ENCODE data around the gene KRTAP12-1.
A peak's percentile ranks its signal among the peaks of the same experiment; 100 is the strongest.
"Not testable (repeated sequence)": the region's sequence is repeated elsewhere in the genome, so short reads cannot be mapped to it uniquely, and the experiment has no call there.

The KRTAP12-1 gene

GRCh38 chr21:44695184-44695583 is 13.2 kb upstream of the KRTAP12-1 start:
- H3K27ac ChIP-seq, result no peak overlapping the region
- H3K4me1 ChIP-seq, result no peaks in the 10 kb centered on the region
- intact Hi-C loops (cut with DNase I; ENCODE audit: low total_unique reads), result no loop called here
- TF ChIP-seq, protein P1, sequence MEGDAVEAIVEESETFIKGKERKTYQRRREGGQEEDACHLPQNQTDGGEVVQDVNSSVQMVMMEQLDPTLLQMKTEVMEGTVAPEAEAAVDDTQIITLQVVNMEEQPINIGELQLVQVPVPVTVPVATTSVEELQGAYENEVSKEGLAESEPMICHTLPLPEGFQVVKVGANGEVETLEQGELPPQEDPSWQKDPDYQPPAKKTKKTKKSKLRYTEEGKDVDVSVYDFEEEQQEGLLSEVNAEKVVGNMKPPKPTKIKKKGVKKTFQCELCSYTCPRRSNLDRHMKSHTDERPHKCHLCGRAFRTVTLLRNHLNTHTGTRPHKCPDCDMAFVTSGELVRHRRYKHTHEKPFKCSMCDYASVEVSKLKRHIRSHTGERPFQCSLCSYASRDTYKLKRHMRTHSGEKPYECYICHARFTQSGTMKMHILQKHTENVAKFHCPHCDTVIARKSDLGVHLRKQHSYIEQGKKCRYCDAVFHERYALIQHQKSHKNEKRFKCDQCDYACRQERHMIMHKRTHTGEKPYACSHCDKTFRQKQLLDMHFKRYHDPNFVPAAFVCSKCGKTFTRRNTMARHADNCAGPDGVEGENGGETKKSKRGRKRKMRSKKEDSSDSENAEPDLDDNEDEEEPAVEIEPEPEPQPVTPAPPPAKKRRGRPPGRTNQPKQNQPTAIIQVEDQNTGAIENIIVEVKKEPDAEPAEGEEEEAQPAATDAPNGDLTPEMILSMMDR (IDR thresholded peaks at IDR 0.05), result no peak
- H3K9me3 ChIP-seq, result peaks cover 0 to 16% (median 6%) of the 10 kb centered on the region in 3 donors
- H3K27me3 ChIP-seq, result peaks cover 0 to 52% of the 10 kb centered on the region in 2 donors
- no peak overlapping the region for H3K4me3 ChIP-seq
- DNase-seq, result peak in 1 of 2 donors; percentile 46
- H3K36me3 ChIP-seq, result no peaks in the 10 kb centered on the region

GRCh38 chr21:44694776-44695175 is 12.8 kb upstream of the KRTAP12-1 start:
- TF ChIP-seq, protein P1 (IDR thresholded peaks at IDR 0.05), result no peak
- H3K27ac ChIP-seq, result no peak overlapping the region
- H3K4me3 ChIP-seq, result no peak overlapping the region
- H3K9me3 ChIP-seq, result peaks cover 0 to 16% (median 6%) of the 10 kb centered on the region in 3 donors
- no peaks in the 10 kb centered on the region for H3K4me1 ChIP-seq
- intact Hi-C loops (cut with DNase I; ENCODE audit: low total_unique reads), result no loop called here
- no peaks in the 10 kb centered on the region for H3K36me3 ChIP-seq
- DNase-seq, result no peak
- peaks cover 0 to 48% of the 10 kb centered on the region in 2 donors for H3K27me3 ChIP-seq

DNA sequence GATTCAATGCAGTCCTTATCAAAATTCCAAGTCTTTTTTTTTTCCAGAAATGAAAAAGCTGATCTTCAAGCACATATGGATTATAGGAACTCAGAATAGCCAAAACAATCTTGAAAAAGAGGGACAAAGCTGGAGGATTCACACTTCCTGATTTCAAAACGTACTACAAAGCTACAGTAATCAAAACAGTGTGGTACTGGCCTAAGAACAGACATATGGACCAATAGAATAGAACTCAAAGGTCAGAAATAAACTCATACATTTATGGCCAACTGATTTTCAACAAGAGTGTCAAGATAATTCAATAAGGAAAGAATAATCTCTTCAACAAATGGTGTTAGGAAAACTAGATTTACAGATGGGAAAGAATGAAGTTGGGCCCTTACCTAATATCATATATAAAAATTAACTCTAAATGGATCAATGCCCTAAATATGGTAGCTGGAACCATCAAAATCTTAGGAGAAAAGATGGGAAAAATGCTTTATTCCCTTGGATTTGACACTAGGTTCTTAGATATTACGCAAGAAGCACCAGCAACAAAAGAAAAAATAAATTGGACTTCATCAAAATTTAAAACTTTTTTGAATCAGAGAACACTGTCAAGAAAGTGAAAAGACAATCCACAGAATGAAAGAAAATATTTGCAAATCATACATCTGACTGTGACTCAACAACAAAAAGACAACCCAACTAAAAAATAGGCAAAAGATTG is 11.0 kb upstream of the KRTAP12-1 start:
- Histone ChIP-seq H3K4me1 (no peaks in the 10 kb centered on the region), H3K27me3 (peaks cover 0 to 41% of the 10 kb centered on the region in 2 donors), H3K36me3 (no peaks in the 10 kb centered on the region), H3K27ac (no peak overlapping the region), H3K9me3 (peaks cover 0 to 16% (median 6%) of the 10 kb centered on the region in 3 donors), H3K4me3 (no peak overlapping the region)
- TF ChIP-seq, protein P1 (IDR thresholded peaks at IDR 0.05), result no peak
- DNase-seq, result no peak
- intact Hi-C loops (cut with DNase I; ENCODE audit: low total_unique reads), result no loop called here

GRCh38 chr21:44691686-44692085 is 9.7 kb upstream of the KRTAP12-1 start:
- Histone ChIP-seq H3K4me3 (no peak overlapping the region), H3K9me3 (peaks cover 0 to 16% (median 6%) of the 10 kb centered on the region in 3 donors), H3K4me1 (no peaks in the 10 kb centered on the region), H3K36me3 (no peaks in the 10 kb centered on the region), H3K27ac (no peak overlapping the region), H3K27me3 (peaks cover 0 to 42% of the 10 kb centered on the region in 2 donors)
- DNase-seq, result no peak
- intact Hi-C loops (cut with DNase I; ENCODE audit: low total_unique reads), result no loop called here
- TF ChIP-seq, protein P1 (IDR thresholded peaks at IDR 0.05), result no peak

GRCh38 chr21:44689740-44690139 is 7.8 kb upstream of the KRTAP12-1 start:
- intact Hi-C loops (cut with DNase I; ENCODE audit: low total_unique reads); DNase-seq; H3K27ac ChIP-seq; H3K4me3 ChIP-seq; H3K4me1 ChIP-seq; H3K36me3 ChIP-seq: not testable (repeated sequence)
- Histone ChIP-seq H3K27me3 (peaks cover 0 to 31% of the 10 kb centered on the region in 2 donors), H3K9me3 (peaks cover 0 to 16% (median 6%) of the 10 kb centered on the region in 3 donors)

DNA sequence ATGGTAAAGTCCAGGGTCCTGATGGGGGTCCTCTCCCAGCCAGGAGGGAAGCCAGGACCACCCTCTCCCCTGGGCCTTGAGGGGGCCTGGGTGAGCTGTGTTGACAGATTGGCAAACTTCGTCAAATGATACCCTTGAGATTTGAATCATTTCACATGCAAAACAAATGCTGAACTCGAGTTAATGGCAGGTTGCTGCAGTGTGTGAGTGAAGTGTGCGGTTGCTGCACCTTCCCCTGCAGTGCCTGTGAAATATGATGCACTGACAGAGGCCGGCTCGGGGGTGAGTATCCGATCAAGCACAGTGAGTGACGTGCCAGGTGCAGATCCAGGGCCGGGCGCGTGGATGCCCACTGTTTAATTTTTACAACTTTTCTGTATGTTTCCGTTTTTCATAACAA is 5.7 kb upstream of the KRTAP12-1 start:
- H3K27me3 ChIP-seq, result peaks cover 0 to 29% of the 10 kb centered on the region in 2 donors
- peaks cover 0 to 7% (median 2%) of the 10 kb centered on the region in 3 donors for H3K9me3 ChIP-seq
- H3K27ac ChIP-seq, result no peak overlapping the region
- H3K36me3 ChIP-seq, result no peaks in the 10 kb centered on the region
- H3K4me3 ChIP-seq, result no peak overlapping the region
- no peak for DNase-seq
- intact Hi-C loops (cut with DNase I; ENCODE audit: low total_unique reads), result no loop called here
- H3K4me1 ChIP-seq, result no peaks in the 10 kb centered on the region
- TF ChIP-seq, protein P1 (IDR thresholded peaks at IDR 0.05), result no peak
